D721Med (cell line): Measurements from ENCODE around the gene CLEC20A.

Experiments
- DNase-seq: peaks from one replicate; pipeline ENCODE4 v3.0.0; 2011; ENCODE audit warnings: low spot score; ENCODE audit not compliant: insufficient read length
- FAIRE-seq: peaks from 2 replicates; lab custom pipeline; 2011; peaks lifted over from hg19 to GRCh38; lab: Jason Lieb, UNC
- TF ChIP-seq, protein P1 (sequence below): IDR thresholded peaks from 2 replicates; pipeline ENCODE4 v1.5.1; 2012; ENCODE audit warnings: mild to moderate bottlenecking, control low read depth; ENCODE audit not compliant: insufficient read depth; ENCODE audit errors: missing control alignments

CLEC20A gene

DNA sequence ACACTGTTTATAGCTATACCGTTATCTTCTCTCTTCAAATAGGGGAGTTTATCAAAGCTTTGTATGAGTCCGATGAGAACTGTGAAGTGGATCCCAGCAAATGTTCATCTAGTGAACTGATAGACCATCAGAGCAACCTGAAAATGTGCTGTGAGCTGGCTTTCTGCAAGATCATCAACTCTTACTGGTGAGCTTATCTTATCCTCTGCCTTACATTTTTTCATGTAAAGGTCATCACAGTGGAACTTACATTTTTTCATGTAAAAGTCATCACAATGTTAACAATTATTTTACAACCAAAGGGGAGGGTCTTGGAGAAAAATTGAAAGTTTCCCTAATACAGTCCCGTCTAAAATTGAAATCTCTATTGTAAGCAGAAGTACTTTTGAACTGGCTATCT is 45.2 kb downstream of the CLEC20A start:
- FAIRE-seq (peak; percentile 72), DNase-seq (no peak)
- TF ChIP-seq, protein P1, sequence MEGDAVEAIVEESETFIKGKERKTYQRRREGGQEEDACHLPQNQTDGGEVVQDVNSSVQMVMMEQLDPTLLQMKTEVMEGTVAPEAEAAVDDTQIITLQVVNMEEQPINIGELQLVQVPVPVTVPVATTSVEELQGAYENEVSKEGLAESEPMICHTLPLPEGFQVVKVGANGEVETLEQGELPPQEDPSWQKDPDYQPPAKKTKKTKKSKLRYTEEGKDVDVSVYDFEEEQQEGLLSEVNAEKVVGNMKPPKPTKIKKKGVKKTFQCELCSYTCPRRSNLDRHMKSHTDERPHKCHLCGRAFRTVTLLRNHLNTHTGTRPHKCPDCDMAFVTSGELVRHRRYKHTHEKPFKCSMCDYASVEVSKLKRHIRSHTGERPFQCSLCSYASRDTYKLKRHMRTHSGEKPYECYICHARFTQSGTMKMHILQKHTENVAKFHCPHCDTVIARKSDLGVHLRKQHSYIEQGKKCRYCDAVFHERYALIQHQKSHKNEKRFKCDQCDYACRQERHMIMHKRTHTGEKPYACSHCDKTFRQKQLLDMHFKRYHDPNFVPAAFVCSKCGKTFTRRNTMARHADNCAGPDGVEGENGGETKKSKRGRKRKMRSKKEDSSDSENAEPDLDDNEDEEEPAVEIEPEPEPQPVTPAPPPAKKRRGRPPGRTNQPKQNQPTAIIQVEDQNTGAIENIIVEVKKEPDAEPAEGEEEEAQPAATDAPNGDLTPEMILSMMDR, result no peak

DNA sequence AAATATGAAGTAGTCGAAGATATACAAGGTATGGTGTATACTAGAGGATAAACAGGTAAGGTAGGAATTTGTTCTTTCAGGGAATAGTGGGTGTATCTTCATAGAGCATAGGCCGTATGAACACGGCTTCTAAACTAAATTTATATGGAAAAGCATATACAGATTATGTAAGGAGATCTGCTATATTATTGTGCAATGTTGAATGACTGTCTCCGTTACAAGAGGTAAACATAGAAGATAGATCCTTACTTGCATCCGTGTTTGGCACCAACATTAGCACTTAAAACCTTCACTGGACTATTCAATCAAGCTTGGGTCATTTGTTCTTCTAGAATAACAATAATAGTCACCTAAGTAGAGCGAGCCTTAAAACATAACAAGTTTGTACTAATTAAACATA is 45.9 kb downstream of the CLEC20A start:
- DNase-seq (no peak), FAIRE-seq (no peak)
- TF ChIP-seq, protein P1, result no peak

DNA sequence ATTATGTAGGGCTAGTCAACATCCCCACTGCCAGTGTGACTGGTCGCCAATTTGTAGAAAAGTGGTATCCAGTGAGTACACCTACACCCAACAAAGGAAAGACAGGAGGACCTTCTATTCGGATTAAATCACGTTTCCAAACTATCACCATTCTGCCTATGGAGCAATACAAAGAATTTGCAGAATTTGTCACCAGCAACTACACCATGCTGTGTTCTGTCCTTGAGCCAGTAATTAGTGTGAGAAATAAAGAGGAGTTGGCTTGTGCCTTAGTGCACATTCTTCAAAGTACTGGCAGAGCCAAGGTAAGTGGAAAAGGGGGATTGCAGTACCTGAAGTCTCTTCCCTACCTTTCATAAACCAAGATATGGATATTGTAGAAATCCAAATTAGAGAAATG is 53.8 kb downstream of the CLEC20A start:
- DNase-seq, result no peak
- TF ChIP-seq, protein P1, result no peak
- peak; percentile 73 for FAIRE-seq

DNA sequence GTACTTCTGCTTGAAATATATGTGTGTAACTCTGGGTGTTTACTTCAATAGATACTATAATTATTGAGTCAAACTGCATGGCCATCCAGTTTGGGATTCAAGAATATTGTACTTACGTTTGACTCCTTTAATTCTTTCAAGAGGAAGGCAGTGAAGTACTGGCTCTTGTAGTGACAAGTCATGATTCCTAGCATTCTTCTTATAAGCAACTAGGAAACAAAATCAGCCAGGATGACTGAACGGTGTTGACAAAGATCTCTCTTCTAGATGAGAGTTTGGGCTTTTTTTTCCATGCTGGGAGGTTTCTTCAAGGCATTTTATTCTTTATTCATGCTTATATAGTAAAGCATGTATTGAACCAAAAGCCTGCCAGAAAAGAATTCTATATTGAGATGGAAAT is 58.3 kb downstream of the CLEC20A start:
- TF ChIP-seq, protein P1, result no peak
- no peak for DNase-seq
- FAIRE-seq, result no peak

DNA sequence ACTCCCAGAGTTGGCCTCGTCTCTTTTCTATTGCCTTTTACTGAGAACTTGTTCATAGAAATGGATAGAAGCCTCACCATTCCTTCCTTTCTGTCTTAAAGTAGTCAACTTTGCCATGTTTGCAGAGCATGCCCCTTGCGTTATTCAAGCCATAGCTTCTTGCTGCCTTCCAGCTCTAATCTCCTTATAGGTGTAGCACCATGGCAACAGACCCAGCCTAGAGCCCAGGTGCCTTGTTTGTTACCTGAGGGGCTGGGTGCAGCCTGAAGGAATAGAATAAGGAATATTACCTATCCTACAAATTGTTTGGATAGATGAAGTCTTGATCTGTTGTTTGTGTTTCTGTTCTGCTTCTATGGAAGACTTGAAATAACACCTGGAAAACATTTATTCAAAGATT is 59.9 kb downstream of the CLEC20A start:
- TF ChIP-seq, protein P1, result no peak
- FAIRE-seq (no peak), DNase-seq (no peak)

DNA sequence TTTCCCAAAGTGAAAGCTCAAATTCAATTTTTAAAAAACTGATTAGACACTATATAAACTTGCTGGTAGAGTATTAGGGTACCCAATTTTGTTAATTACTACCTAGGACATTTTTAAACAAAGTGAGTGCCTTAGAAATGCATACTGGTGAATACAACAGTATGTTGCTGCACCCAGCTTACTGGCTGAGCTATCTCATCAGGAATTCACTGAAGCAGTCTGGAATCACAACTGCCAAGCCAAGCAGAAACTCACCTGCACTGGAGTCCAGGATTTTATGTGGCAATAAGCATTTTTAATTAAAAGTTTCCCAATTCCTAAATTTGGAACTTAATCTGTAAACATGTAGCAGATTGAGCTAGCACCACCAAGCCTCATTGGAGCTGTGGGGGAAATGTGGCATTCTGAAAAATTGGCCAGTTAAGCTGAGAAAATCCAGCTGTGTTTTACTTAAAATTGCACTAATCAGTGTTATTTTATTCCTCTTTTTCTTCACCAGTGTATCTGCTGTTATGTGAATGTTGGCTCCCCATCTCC is 61.8 kb downstream of the CLEC20A start:
- no peak for FAIRE-seq
- no peak for DNase-seq
- TF ChIP-seq, protein P1, result no peak

DNA sequence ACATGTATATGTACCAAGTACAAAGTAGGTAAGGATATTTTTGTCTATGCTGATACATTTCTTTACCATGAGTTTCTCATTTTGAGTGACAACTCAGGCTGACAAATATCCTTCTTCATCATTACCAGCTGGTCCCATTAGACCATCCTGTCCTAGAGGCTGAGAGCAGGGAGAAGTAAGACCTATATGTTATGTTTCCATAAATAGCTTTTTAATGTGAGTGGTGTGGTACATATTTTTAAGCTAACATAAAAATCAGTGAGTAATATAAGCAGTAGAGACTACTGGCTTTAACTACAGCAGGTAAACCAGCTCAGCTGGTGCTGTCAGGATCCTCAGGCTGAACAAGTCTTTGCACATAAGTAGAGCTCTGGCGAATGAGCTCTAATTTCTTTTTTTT is 62.4 kb downstream of the CLEC20A start:
- FAIRE-seq, result no peak
- TF ChIP-seq, protein P1, result no peak
- no peak for DNase-seq
